HFF-Myc (cell line): Measurements from ENCODE around the gene HACD2.
A peak's percentile ranks its signal among the peaks of the same experiment; 100 is the strongest.

Experiments used
- DNase-seq: peaks from one replicate; pipeline ENCODE4 v3.0.0-alpha.2; 2011; ENCODE audit warnings: low read depth; ENCODE audit errors: extremely low read depth
- H3K4me3 ChIP-seq: replicated peaks from 2 replicates; pipeline ENCODE4 v1.5.1; 2011; ENCODE audit warnings: low read depth, mild to moderate bottlenecking, control low read depth, low read length
- TF ChIP-seq, protein P1 (sequence below): IDR thresholded peaks from 2 replicates; pipeline ENCODE4 v1.5.1; 2012; ENCODE audit warnings: mild to moderate bottlenecking, low read depth, low read length, control low read depth; ENCODE audit errors: missing control alignments

HACD2 gene

GRCh38 chr3:123451186-123451585, 133.7 kb downstream of the HACD2 start:
- TF ChIP-seq, protein P1, sequence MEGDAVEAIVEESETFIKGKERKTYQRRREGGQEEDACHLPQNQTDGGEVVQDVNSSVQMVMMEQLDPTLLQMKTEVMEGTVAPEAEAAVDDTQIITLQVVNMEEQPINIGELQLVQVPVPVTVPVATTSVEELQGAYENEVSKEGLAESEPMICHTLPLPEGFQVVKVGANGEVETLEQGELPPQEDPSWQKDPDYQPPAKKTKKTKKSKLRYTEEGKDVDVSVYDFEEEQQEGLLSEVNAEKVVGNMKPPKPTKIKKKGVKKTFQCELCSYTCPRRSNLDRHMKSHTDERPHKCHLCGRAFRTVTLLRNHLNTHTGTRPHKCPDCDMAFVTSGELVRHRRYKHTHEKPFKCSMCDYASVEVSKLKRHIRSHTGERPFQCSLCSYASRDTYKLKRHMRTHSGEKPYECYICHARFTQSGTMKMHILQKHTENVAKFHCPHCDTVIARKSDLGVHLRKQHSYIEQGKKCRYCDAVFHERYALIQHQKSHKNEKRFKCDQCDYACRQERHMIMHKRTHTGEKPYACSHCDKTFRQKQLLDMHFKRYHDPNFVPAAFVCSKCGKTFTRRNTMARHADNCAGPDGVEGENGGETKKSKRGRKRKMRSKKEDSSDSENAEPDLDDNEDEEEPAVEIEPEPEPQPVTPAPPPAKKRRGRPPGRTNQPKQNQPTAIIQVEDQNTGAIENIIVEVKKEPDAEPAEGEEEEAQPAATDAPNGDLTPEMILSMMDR: no peak
- DNase-seq: no peak
- no peak overlapping the region for H3K4me3 ChIP-seq

- TF ChIP-seq, protein P1: no peak
- H3K4me3 ChIP-seq: peak overlapping the region; percentile 36
- no peak for DNase-seq
Measured at GRCh38 chr3:123449997-123450604, 134.8 kb downstream of the HACD2 start.

- TF ChIP-seq, protein P1: no peak
- DNase-seq: no peak
- H3K4me3 ChIP-seq: peak overlapping the region; percentile 38
Measured at GRCh38 chr3:123449102-123449996, 135.5 kb downstream of the HACD2 start.

- no peak for DNase-seq
Measured at GRCh38 chr3:123448536-123449101, 136.2 kb downstream of the HACD2 start, which contains the start of gene ADCY5. Gene ADCY5, minus strand, starts transcription at chr3:123449090. Its CDS starts 545 bp downstream, at chr3:123448545.

DNA sequence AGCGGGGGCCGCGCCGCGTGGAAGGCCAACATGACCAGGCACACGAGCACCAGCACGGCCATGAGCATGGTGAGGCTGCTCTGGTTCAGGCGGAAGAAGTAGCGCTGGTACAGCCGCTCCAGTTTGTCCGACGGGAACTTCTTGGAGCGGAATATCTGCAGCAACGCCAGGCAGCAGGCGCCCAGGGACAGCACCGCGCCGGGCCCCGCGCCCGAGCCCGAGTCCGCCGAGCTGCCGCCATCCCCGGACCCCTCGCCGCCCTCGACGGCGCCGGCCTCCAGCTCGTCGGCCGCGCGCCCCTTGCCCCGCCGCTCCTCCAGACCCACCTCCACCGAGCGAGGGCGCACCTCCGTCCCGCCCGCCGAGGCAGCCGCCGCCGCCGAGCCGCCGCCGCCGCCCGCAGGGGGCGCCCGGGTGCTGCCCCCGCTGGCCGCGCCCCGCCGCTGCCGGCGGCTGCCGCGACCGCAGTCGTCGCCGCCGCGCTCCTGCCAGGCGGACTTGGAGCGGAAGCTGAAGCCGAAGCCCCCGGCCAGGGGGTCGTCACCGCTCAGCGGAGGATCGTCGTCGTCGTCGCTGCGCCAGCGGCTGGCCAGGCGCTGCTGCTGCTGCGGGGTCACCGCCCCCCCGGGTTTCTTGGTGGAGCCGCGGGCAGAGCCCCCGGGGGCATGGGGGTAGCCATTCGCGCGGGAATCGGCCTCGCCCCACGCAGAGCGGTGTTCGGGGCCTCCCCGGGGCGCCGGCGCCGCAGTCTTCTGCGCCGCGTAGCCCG, 136.9 kb downstream of the HACD2 start:
- DNase-seq: no peak
- TF ChIP-seq, protein P1: no peak
- H3K4me3 ChIP-seq: no peak overlapping the region

More at GRCh38 chr3:123448536-123449101, 136.2 kb downstream of the HACD2 start, which contains the start of gene ADCY5:
- TF ChIP-seq, protein P1: no peak
- peak within 1 kb of the TSS; percentile 38 for H3K4me3 ChIP-seq

DNA sequence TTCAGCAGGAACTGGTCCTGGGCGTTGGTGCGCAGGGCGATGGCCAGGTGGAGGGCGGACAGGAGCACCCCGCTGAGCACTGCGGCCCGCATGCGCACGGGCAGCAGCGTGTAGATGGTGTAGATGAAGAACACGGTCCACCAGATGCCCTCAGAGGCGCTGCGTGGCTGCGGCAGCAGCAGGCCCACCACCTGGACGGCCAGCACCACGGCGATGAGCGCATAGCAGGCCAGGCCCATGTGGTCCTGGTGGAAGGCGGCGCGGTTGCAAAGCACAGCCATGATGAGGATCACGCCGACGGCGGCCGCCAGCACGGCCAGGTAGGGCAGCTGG, 137.5 kb downstream of the HACD2 start:
- TF ChIP-seq, protein P1: no peak
- DNase-seq: no peak
- no peak overlapping the region for H3K4me3 ChIP-seq
